HCT116 (cell line): ENCODE data around the gene PPM1F.

ENCODE experiments used
- CBX3 ChIP-seq: IDR thresholded peaks from 2 replicates; pipeline ENCODE4 v1.6.1; 2012; ENCODE audit warnings: low read depth
- CEBPB ChIP-seq: IDR thresholded peaks from 2 replicates; pipeline ENCODE4 v1.6.1; 2012; ENCODE audit warnings: low read depth
- EZH2 ChIP-seq: fragments of 200-600 bp; sonication (generic); IDR thresholded peaks from 2 replicates; pipeline ENCODE4 v1.6.1; 2017; ENCODE audit warnings: antibody characterized with exemption, mixed run types
- JUND ChIP-seq: IDR thresholded peaks from 2 replicates; pipeline ENCODE4 v1.6.1; 2012
- POLR2A ChIP-seq: IDR thresholded peaks from 2 replicates; pipeline ENCODE4 v1.7.0; 2011; ENCODE audit warnings: borderline replicate concordance; ENCODE audit not compliant: insufficient read depth, insufficient read length; ENCODE audit errors: extremely low read depth
- POLR2AphosphoS5 ChIP-seq: IDR thresholded peaks from 2 replicates; pipeline ENCODE4 v1.6.1; 2011; ENCODE audit warnings: mild to moderate bottlenecking, low read depth, low read length, moderate library complexity
- SIN3A ChIP-seq: IDR thresholded peaks from 2 replicates; pipeline ENCODE4 v1.6.1; 2012; ENCODE audit warnings: low read depth
- SP1 ChIP-seq: IDR thresholded peaks from 2 replicates; pipeline ENCODE4 v1.6.1; 2012; ENCODE audit warnings: low read depth
- TF ChIP-seq, protein P1 (sequence below): IDR thresholded peaks from 2 replicates; pipeline ENCODE4 v1.6.1; 2012
- TF ChIP-seq, protein P2 (sequence below), 3 experiments: fragments of 200-600 bp in 1 of 3; sonication (generic) in 1 of 3; IDR thresholded peaks in 2 of 3; conservative IDR thresholded peaks in 1 of 3; 2 replicates each; pipeline ENCODE4 v1.5.1; 2012 to 2017; ENCODE audit warnings: low read depth in 2 of 3, low read length in 2 of 3, antibody characterized with exemption in 1 of 3, borderline replicate concordance in 1 of 3, control low read depth in 1 of 3, mild to moderate bottlenecking in 1 of 3, mixed read lengths in 1 of 3, mixed run types in 1 of 3, moderate library complexity in 1 of 3; ENCODE audit not compliant: insufficient read depth in 1 of 3

DNA sequence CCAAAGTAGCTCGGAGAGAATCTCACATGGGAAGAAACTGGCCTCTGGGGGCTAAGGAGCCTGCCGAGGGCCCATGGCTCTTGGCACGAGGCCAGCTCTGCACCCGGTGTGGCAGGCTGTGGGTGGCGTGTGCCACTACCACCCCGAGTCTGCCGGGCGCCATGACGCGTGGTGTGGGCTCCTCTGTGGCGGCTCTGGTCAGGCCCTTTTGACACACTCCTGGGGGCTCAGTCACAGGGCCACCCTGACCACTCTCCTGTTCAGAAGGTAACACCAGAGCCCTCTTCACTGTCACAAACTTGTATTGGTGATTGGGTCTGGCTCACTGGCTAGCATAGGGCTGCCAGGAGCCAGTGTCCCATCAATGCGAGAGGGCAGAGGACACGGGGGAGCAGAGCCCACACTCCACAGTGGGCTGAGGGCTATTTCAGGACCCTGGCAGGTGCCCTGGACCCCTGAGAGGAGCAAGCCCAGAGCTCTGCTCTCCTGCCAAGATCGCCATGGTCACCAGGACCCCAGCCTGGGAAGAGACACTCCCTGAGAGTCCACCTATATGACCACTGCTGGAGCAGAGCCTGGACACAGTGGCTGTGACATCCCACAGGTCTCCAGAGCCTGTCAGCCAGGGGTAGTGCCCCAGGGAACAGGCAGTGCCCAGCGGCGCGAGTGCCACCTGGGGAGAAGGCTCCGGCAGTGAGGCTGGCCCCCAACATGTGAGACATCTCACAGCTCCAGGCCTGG is 8.6 kb upstream of the PPM1F start:
- TF ChIP-seq, protein P1, sequence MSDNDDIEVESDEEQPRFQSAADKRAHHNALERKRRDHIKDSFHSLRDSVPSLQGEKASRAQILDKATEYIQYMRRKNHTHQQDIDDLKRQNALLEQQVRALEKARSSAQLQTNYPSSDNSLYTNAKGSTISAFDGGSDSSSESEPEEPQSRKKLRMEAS, result no peak
- TF ChIP-seq, protein P2, sequence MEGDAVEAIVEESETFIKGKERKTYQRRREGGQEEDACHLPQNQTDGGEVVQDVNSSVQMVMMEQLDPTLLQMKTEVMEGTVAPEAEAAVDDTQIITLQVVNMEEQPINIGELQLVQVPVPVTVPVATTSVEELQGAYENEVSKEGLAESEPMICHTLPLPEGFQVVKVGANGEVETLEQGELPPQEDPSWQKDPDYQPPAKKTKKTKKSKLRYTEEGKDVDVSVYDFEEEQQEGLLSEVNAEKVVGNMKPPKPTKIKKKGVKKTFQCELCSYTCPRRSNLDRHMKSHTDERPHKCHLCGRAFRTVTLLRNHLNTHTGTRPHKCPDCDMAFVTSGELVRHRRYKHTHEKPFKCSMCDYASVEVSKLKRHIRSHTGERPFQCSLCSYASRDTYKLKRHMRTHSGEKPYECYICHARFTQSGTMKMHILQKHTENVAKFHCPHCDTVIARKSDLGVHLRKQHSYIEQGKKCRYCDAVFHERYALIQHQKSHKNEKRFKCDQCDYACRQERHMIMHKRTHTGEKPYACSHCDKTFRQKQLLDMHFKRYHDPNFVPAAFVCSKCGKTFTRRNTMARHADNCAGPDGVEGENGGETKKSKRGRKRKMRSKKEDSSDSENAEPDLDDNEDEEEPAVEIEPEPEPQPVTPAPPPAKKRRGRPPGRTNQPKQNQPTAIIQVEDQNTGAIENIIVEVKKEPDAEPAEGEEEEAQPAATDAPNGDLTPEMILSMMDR (IDR thresholded peaks at IDR 0.05 in 2 of 3, conservative IDR thresholded peaks at IDR 0.05 in 1 of 3; ENCODE audit: borderline replicate concordance in 1 of 3, insufficient read depth in 1 of 3, low read depth in 2 of 3, low read length in 2 of 3), result no peak
- TF ChIP-seq POLR2A (no peak), CEBPB (no peak), JUND (no peak), EZH2 (no peak), SP1 (no peak), CBX3 (no peak), SIN3A (no peak), POLR2AphosphoS5 (no peak)
